ENCODE results near the gene HAAO.
A peak's percentile ranks its signal among the peaks of the same experiment; 100 is the strongest.

HAAO gene

GRCh38 chr2:42787788-42788477, 4.5 kb downstream of the HAAO start:
- Histone ChIP-seq H4K8ac (ENCODE audit: low read depth, low read length) (no peak overlapping the region), H4K91ac (ENCODE audit: low read depth, low read length) (no peak overlapping the region), H3K9me3 (ENCODE audit: insufficient read depth, low read depth, low read length) (peaks cover 8% of the 10 kb centered on the region), H3K36me3 (ENCODE audit: control insufficient read depth in 1 of 2, insufficient read depth in 2 of 2, low read length in 2 of 2) (peaks cover 9 to 11% of the 10 kb centered on the region in 2 experiments), H2BK5ac (ENCODE audit: low read depth, low read length, poor library complexity) (no peak overlapping the region), H4K12ac (ENCODE audit: low read depth, low read length) (no peak overlapping the region), H3K4ac (ENCODE audit: low read depth, low read length) (no peak overlapping the region), H3K27me3 (ENCODE audit: insufficient read depth, low read length) (no peaks in the 10 kb centered on the region), H3K23ac (ENCODE audit: low read length) (no peak overlapping the region), H3K9ac (ENCODE audit: low read length) (no peak overlapping the region), H3K4me1 (ENCODE audit: control insufficient read depth in 1 of 2, insufficient read depth in 2 of 2, low read length in 2 of 2) (peaks cover 17 to 23% of the 10 kb centered on the region in 2 experiments), H3K4me2 (ENCODE audit: low read length) (no peak overlapping the region), H3K79me1 (ENCODE audit: low read length) (peaks cover 9% of the 10 kb centered on the region), H2AFZ (ENCODE audit: insufficient read depth, low read length, poor library complexity) (no peak overlapping the region), H2BK120ac (ENCODE audit: insufficient read depth, low read length, poor library complexity) (no peak overlapping the region), H3K4me3 (ENCODE audit: low read depth, low read length) (no peak overlapping the region), H3K14ac (ENCODE audit: low read length) (no peak overlapping the region), H3K18ac (ENCODE audit: low read length) (no peak overlapping the region), H3K27ac (ENCODE audit: low read depth, low read length) (no peak overlapping the region), H2BK12ac (ENCODE audit: low read length) (no peak overlapping the region), H3K79me2 (ENCODE audit: control insufficient read depth, insufficient read depth, low read length, poor library complexity) (no peaks in the 10 kb centered on the region), H2AK5ac (ENCODE audit: low read length) (no peak overlapping the region)
- DNase-seq, result no peak
- no CpG with 5 or more reads among the region's 12 CpGs for WGBS (ENCODE audit: extremely low coverage, insufficient coverage, insufficient read length)

- H3K9me3 ChIP-seq (ENCODE audit: insufficient read depth, low read depth, low read length), result peaks cover 8% of the 10 kb centered on the region
- H4K8ac ChIP-seq (ENCODE audit: low read depth, low read length), result no peak overlapping the region
- no peak overlapping the region for H3K18ac ChIP-seq (ENCODE audit: low read length)
- H3K14ac ChIP-seq (ENCODE audit: low read length), result no peak overlapping the region
- H3K4me1 ChIP-seq (ENCODE audit: control insufficient read depth in 1 of 2, insufficient read depth in 2 of 2, low read length in 2 of 2), result peaks cover 17 to 23% of the 10 kb centered on the region in 2 experiments
- no peak overlapping the region for H3K4ac ChIP-seq (ENCODE audit: low read depth, low read length)
- no peak overlapping the region for H3K9ac ChIP-seq (ENCODE audit: low read length)
- H4K91ac ChIP-seq (ENCODE audit: low read depth, low read length), result no peak overlapping the region
- WGBS (ENCODE audit: extremely low coverage, insufficient coverage, insufficient read length), result no CpG with 5 or more reads among the region's 3 CpGs
- no peak overlapping the region for H3K23ac ChIP-seq (ENCODE audit: low read length)
- H3K27me3 ChIP-seq (ENCODE audit: insufficient read depth, low read length), result no peaks in the 10 kb centered on the region
- peaks cover 4% of the 10 kb centered on the region for H3K79me1 ChIP-seq (ENCODE audit: low read length)
- H3K27ac ChIP-seq (ENCODE audit: low read depth, low read length), result no peak overlapping the region
- H2AFZ ChIP-seq (ENCODE audit: insufficient read depth, low read length, poor library complexity), result no peak overlapping the region
- H3K4me3 ChIP-seq (ENCODE audit: low read depth, low read length), result no peak overlapping the region
- peaks cover 11 to 12% of the 10 kb centered on the region in 2 experiments for H3K36me3 ChIP-seq (ENCODE audit: control insufficient read depth in 1 of 2, insufficient read depth in 2 of 2, low read length in 2 of 2)
- no peak overlapping the region for H2BK120ac ChIP-seq (ENCODE audit: insufficient read depth, low read length, poor library complexity)
- H4K12ac ChIP-seq (ENCODE audit: low read depth, low read length), result no peak overlapping the region
- DNase-seq, result no peak
- H3K4me2 ChIP-seq (ENCODE audit: low read length), result no peak overlapping the region
- no peak overlapping the region for H2BK12ac ChIP-seq (ENCODE audit: low read length)
- no peak overlapping the region for H2AK5ac ChIP-seq (ENCODE audit: low read length)
- no peak overlapping the region for H2BK5ac ChIP-seq (ENCODE audit: low read depth, low read length, poor library complexity)
- H3K79me2 ChIP-seq (ENCODE audit: control insufficient read depth, insufficient read depth, low read length, poor library complexity), result no peaks in the 10 kb centered on the region
Observed at GRCh38 chr2:42787424-42787787, 5.0 kb downstream of the HAAO start.

- Histone ChIP-seq H4K91ac (ENCODE audit: low read depth, low read length) (no peak overlapping the region), H3K27ac (ENCODE audit: low read depth, low read length) (no peak overlapping the region), H3K4me2 (ENCODE audit: low read length) (no peak overlapping the region), H3K4me1 (ENCODE audit: control insufficient read depth in 1 of 2, insufficient read depth in 2 of 2, low read length in 2 of 2) (peaks cover 15 to 19% of the 10 kb centered on the region in 2 experiments), H2BK12ac (ENCODE audit: low read length) (no peak overlapping the region), H3K27me3 (ENCODE audit: insufficient read depth, low read length) (no peaks in the 10 kb centered on the region), H2BK120ac (ENCODE audit: insufficient read depth, low read length, poor library complexity) (no peak overlapping the region), H3K36me3 (ENCODE audit: control insufficient read depth in 1 of 2, insufficient read depth in 2 of 2, low read length in 2 of 2) (peaks cover 11 to 12% of the 10 kb centered on the region in 2 experiments), H3K79me1 (ENCODE audit: low read length) (no peaks in the 10 kb centered on the region), H3K9me3 (ENCODE audit: insufficient read depth, low read depth, low read length) (peaks cover 8% of the 10 kb centered on the region), H2AFZ (ENCODE audit: insufficient read depth, low read length, poor library complexity) (no peak overlapping the region), H3K14ac (ENCODE audit: low read length) (no peak overlapping the region), H2AK5ac (ENCODE audit: low read length) (no peak overlapping the region), H3K4ac (ENCODE audit: low read depth, low read length) (no peak overlapping the region), H4K12ac (ENCODE audit: low read depth, low read length) (no peak overlapping the region), H2BK5ac (ENCODE audit: low read depth, low read length, poor library complexity) (no peak overlapping the region), H3K79me2 (ENCODE audit: control insufficient read depth, insufficient read depth, low read length, poor library complexity) (no peaks in the 10 kb centered on the region), H4K8ac (ENCODE audit: low read depth, low read length) (no peak overlapping the region), H3K23ac (ENCODE audit: low read length) (no peak overlapping the region), H3K4me3 (ENCODE audit: low read depth, low read length) (no peak overlapping the region), H3K9ac (ENCODE audit: low read length) (no peak overlapping the region), H3K18ac (ENCODE audit: low read length) (no peak overlapping the region)
- peak; percentile 54 to 72 for DNase-seq
- WGBS (ENCODE audit: extremely low coverage, insufficient coverage, insufficient read length), result no CpG with 5 or more reads among the region's 15 CpGs
Observed at GRCh38 chr2:42786561-42787345, 5.6 kb downstream of the HAAO start.

GRCh38 chr2:42784204-42784880, 8.0 kb downstream of the HAAO start:
- H4K12ac ChIP-seq (ENCODE audit: low read depth, low read length), result no peak overlapping the region
- no peak overlapping the region for H3K23ac ChIP-seq (ENCODE audit: low read length)
- no peak overlapping the region for H3K4ac ChIP-seq (ENCODE audit: low read depth, low read length)
- H3K9ac ChIP-seq (ENCODE audit: low read length), result no peak overlapping the region
- H3K36me3 ChIP-seq (ENCODE audit: control insufficient read depth in 1 of 2, insufficient read depth in 2 of 2, low read length in 2 of 2), result peaks cover 11 to 13% of the 10 kb centered on the region in 2 experiments
- no peak overlapping the region for H3K4me2 ChIP-seq (ENCODE audit: low read length)
- no peak overlapping the region for H4K91ac ChIP-seq (ENCODE audit: low read depth, low read length)
- peaks cover 12 to 14% of the 10 kb centered on the region in 2 experiments for H3K4me1 ChIP-seq (ENCODE audit: control insufficient read depth in 1 of 2, insufficient read depth in 2 of 2, low read length in 2 of 2)
- H3K79me2 ChIP-seq (ENCODE audit: control insufficient read depth, insufficient read depth, low read length, poor library complexity), result no peaks in the 10 kb centered on the region
- no peak overlapping the region for H3K27ac ChIP-seq (ENCODE audit: low read depth, low read length)
- H4K8ac ChIP-seq (ENCODE audit: low read depth, low read length), result no peak overlapping the region
- H3K18ac ChIP-seq (ENCODE audit: low read length), result no peak overlapping the region
- no peak overlapping the region for H2AK5ac ChIP-seq (ENCODE audit: low read length)
- no peak overlapping the region for H2BK12ac ChIP-seq (ENCODE audit: low read length)
- H3K9me3 ChIP-seq (ENCODE audit: insufficient read depth, low read depth, low read length), result peaks cover 8% of the 10 kb centered on the region
- DNase-seq, result peak in 1 of 2 donors; percentile 22
- H2BK120ac ChIP-seq (ENCODE audit: insufficient read depth, low read length, poor library complexity), result no peak overlapping the region
- no peak overlapping the region for H2BK5ac ChIP-seq (ENCODE audit: low read depth, low read length, poor library complexity)
- H2AFZ ChIP-seq (ENCODE audit: insufficient read depth, low read length, poor library complexity), result no peak overlapping the region
- no peak overlapping the region for H3K4me3 ChIP-seq (ENCODE audit: low read depth, low read length)
- H3K79me1 ChIP-seq (ENCODE audit: low read length), result no peaks in the 10 kb centered on the region
- no CpG with 5 or more reads among the region's 7 CpGs for WGBS (ENCODE audit: extremely low coverage, insufficient coverage, insufficient read length)
- no peak overlapping the region for H3K14ac ChIP-seq (ENCODE audit: low read length)
- no peaks in the 10 kb centered on the region for H3K27me3 ChIP-seq (ENCODE audit: insufficient read depth, low read length)

Measured in trophoblast cell (in vitro differentiated cells and primary cell).